Jurkat, Clone E6-1 (cell line): ENCODE results near the gene MCTP1.

Experiments used
- DNase-seq: peaks from one replicate; pipeline ENCODE4 v3.0.0-alpha.2; 2011; ENCODE audit warnings: low read depth, low spot score
- H3K4me3 ChIP-seq: 2 replicates; pipeline ENCODE4 v1.5.1; 2011; ENCODE audit warnings: mild to moderate bottlenecking, low read length, control low read depth, moderate library complexity

MCTP1 gene

DNA sequence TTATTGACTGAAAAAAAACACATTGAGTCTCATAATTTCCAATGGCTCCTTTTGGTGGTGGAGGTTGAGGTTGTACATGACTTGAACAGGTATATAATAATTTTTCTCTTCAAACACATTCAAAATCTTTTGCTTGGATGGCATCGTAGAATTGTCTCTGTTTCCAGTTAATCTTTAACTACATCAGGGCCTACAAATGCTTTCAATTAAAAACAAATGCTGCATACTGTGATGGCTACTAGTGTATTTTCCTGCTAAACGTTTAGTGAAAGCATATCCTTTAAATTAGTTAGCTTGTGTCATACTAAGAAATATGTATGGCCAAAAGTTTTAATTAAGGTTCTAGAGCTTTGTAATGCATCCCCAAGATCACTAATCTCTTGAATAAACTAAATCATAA lies 352.6 kb downstream of the MCTP1 start:
- no peak for DNase-seq
- H3K4me3 ChIP-seq: no peak overlapping the region

GRCh38 chr5:94928891-94929290 lies 356.0 kb downstream of the MCTP1 start:
- no peak for DNase-seq
- no peak overlapping the region for H3K4me3 ChIP-seq

GRCh38 chr5:94920570-94920969 lies 364.3 kb downstream of the MCTP1 start:
- no peak overlapping the region for H3K4me3 ChIP-seq
- DNase-seq: no peak

DNA sequence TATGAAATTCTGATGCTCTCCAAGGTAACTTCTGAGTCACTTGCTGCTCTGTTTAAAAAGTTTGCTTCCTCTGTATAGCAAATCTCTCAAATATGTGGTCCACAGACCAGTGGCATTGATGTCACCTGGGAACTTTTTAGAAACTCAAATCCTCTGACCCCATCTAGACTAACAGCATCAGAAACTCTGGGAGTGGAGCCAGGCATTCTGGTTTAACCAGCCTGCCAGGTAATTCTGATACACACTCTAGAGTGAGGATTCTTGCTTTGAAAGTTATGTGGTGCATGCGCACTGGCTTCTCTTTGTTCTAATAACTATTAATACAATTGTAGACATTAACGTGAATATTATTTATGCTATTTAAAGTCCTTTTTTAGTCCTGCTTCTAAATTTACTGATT lies 368.3 kb downstream of the MCTP1 start:
- no peak overlapping the region for H3K4me3 ChIP-seq
- no peak for DNase-seq

- H3K4me3 ChIP-seq: no peak overlapping the region
- no peak for DNase-seq
Measured at GRCh38 chr5:94911276-94911675, 373.6 kb downstream of the MCTP1 start.

DNA sequence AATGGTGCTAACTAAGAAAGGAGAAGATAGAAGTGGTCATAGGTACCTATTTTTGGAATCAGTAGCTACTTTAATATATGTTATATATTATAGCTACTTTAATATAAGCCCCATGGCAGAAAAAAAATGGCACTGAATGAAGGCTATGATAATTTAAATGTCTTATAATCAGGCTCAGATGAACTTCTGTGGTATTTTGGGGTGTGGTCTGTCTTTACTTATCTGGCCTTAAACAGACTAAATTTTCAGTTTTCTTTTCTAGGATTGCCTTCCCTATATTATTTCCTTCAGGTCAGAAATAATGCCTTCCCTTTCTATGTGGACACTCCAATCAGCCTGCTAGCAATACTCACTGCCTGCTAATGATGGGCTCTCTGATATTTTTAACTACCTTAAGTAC lies 374.2 kb downstream of the MCTP1 start:
- H3K4me3 ChIP-seq: no peak overlapping the region
- DNase-seq: no peak

DNA sequence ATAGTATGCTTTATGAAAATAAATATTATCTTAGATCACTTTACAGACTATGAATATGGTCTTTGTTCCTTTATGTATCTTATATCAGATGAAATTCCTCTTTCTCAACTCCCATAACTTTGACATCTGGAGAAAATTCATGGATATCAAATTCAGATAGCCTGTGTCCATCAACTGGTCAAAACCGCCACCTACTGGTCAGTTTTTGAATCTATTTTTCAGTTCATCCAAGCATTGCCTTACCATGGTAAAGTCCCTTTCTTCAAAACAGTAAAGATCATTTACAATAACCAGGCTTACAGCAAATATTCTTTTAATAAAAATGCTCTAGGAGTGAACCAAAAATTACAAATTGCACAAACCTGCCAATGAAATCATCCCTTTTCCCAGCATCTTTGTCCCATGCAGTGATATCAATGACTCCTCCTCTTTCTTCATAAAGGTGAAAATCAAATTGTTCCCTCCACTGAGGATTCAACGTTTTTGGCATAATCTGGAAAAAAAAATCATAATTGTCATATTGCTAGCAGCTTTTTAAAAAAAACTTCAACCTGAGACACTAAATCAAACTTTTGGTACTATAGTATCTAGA lies 375.9 kb downstream of the MCTP1 start:
- H3K4me3 ChIP-seq: no peak overlapping the region
- DNase-seq: peak; percentile 10

DNA sequence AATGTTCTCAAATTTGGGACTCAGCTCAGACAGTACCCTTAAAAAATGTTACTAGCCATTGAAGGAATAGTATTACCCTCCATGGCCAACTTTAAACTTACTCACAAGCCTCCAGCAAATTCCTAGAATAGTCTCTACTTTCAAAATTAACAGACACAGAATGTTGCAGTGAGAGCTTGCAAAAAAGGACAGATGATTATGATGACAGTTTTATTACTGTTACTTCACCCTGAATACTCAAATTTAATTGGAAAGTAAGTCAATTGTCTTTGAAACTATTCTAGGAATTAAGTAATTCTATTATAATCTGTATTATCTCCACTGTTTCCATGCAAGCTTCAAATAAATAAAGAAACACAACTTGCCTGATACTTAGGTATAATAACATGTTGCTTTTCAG lies 378.1 kb downstream of the MCTP1 start:
- DNase-seq: no peak
- H3K4me3 ChIP-seq: no peak overlapping the region

- no peak overlapping the region for H3K4me3 ChIP-seq
- no peak for DNase-seq
Measured at GRCh38 chr5:94903726-94904125, 381.2 kb downstream of the MCTP1 start.

DNA sequence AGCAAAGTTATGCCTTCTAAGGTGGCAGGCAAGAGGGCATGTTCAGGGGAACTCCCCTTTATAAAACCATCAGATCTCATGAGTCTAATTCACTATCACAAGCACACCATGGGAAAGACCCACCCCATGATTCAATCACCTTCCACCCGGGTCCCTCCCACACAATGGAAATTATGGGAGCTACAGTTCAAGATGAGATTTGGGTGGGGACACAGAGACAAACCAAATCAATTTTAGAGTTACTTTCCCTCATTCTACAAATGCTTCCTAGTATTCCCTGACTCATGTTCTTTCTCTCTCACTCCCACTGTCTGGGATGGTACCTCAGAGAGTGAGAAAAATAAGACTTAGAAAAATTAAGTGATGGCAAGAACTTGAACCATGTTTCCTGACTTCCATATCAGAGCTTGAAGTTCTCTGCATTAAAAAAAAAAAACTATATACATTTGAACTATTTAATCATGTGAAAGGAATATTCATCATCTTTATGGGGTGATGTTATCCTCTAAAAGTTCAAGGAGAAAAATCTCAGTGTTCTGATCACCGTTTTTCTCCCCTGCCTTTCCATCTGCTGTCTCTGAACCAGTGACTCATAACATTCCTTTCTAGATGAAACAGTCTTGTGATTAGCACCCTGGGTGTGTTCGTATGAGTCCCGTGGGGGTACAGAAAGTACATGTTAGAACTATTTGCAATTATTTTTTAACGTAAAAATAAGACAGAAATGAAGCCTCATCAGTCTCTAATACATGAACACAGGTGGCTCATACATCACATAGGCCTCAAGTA lies 383.5 kb downstream of the MCTP1 start:
- DNase-seq: no peak
- H3K4me3 ChIP-seq: no peak overlapping the region

DNA sequence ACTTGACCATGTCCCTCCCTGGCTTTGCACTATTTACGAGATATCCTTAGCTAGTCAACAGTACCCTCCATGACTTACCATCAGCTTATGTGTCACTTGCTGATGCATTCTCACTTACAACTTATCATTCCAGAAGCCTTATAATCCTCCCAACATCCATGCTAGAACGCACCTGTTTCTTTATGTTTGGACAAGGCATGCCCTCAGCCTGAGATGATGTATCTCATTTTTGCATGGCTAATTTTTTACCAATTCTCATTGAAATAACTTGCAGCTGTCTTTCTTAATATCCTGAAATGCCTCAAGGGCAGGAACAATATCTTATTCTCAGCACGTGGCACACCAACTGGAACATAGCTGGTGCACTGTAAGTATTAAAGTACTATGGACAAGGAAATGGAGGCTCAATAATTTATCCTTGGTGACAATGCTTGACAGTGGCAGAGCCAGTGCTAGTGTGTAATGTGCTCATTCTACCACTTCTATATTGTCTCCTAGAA lies 384.8 kb downstream of the MCTP1 start:
- no peak overlapping the region for H3K4me3 ChIP-seq
- no peak for DNase-seq

DNA sequence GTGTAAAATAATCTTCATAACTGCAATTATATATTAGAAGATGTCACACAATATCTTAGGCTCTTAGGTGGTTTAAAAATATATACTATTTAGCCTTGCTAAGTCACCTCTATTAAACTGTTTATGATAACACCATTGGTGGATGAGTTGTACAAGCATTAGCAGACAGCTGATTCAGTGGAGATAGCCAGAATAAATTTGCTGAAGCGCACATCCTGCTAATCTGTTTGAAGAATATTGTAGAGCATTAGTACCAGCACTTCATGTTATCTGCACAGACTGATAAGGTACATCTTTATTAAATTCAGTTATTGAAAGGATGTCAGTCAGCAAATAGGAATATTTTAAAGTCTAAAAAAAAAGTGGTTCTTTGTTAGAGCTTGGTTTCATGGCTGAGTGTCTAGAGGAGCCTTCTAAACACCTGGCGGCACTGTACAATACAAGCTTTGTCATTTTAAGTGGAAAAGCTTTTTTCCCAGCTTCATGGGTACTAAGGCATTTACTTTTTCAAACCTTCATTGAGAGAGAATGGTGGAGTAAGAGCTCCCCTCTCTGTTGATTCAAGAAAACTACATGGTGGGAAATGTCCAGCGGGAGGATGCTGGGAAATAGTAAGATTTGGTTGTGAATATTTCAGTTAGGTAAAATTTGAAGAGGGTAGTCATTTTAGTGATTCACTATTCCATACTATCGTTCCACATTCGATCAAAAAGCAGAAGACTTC lies 391.3 kb downstream of the MCTP1 start:
- H3K4me3 ChIP-seq: no peak overlapping the region
- DNase-seq: peak; percentile 2

GRCh38 chr5:94891972-94892371 lies 392.9 kb downstream of the MCTP1 start:
- no peak for DNase-seq
- no peak overlapping the region for H3K4me3 ChIP-seq

- H3K4me3 ChIP-seq: no peak overlapping the region
- DNase-seq: no peak
Measured at GRCh38 chr5:94891565-94891964, 393.3 kb downstream of the MCTP1 start.

- no peak for DNase-seq
- H3K4me3 ChIP-seq: no peak overlapping the region
Measured at GRCh38 chr5:94890907-94891306, 394.0 kb downstream of the MCTP1 start.

- DNase-seq: no peak
- no peak overlapping the region for H3K4me3 ChIP-seq
Measured at GRCh38 chr5:94888674-94889073, 396.2 kb downstream of the MCTP1 start.

DNA sequence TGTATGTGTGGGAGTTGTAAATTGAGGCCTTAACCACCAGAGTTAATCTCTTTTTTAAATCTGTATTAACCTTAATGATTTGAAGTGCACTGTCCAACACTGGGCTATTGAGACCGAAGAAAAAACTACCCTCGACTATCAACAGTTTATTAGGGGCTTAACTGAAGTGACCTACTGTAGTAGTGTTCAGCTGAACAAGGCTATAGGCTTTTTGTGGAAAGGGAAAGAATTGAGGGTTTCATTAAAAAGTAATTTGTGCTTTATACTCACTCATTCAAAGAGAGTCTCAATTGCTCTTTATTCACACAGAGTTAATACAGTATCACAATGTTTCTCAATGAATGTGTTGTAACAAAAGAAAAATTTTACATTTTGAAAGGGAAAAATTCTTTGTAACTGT lies 399.0 kb downstream of the MCTP1 start:
- DNase-seq: no peak
- no peak overlapping the region for H3K4me3 ChIP-seq

GRCh38 chr5:94884311-94884710 lies 400.6 kb downstream of the MCTP1 start:
- H3K4me3 ChIP-seq: no peak overlapping the region
- no peak for DNase-seq

GRCh38 chr5:94872526-94872925 lies 412.4 kb downstream of the MCTP1 start:
- DNase-seq: no peak
- H3K4me3 ChIP-seq: no peak overlapping the region

DNA sequence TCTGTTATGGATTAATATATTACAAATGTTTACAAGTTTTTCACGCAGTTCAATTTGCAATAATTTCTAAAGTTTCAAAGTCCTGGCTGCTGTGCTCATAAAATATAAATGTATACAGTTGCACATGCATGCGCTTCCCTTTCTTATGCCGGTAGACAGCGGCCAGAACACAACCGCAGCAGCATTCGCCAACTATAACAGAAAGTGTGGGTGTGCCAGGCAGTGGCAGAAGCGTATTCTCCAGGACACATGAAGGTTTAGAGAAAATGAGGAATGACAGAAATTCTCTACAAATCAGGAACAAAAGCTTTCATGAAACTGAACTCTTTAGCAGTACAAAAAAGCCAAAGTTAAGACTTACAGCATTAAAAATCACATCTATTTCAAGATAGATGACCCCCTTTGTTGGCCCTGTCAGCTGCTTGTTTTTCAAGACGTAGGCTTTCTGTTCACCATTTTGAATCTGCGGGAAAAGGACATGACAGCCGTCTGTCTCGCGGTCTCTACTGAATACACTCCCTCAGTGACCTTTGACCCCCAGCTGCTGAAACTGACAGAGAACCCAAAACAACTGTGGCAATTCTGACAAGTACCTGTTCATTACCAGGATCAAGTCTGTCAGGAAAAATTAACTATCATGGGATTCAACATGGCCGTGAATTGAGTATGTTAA lies 414.2 kb downstream of the MCTP1 start:
- no peak overlapping the region for H3K4me3 ChIP-seq
- DNase-seq: no peak
